Activated B cell treated with CpG ODN at 0.5 μM for 24 hours (primary cell): ENCODE measurements around the gene NCOA6. TPM values are rescaled to one million over a fixed set of nuclear protein-coding genes. Genes with fewer than 3 reads are reported as not detected.

Experiments used
- ATAC-seq: fragments of 200-7000 bp; cut with Tn5 transposase; one replicate; pipeline ENCODE4 v1.10.0; 2021; ENCODE audit warnings: low read depth, mild to moderate bottlenecking, moderate library complexity
- CTCF ChIA-PET: fragments of 350-600 bp; sonication (Branson Sonifier 250); formaldehyde crosslinking; loops from one replicate; lab custom pipeline; 2021; ENCODE audit warnings: antibody characterized with exemption; lab: Charles Lee
- POLR2A ChIA-PET: fragments of 350-600 bp; sonication (Branson Sonifier 250); formaldehyde crosslinking; loops from one replicate; lab custom pipeline; 2021; ENCODE audit warnings: antibody characterized with exemption; lab: Charles Lee
- DNase-seq: peaks from one replicate; pipeline ENCODE4 v3.0.0; 2022
- H3K27ac Mint-ChIP-seq: one replicate; pipeline ENCODE4 v1.8.0; 2020; ENCODE audit warnings: mixed read lengths
- H3K27me3 Mint-ChIP-seq: one replicate; pipeline ENCODE4 v1.8.0; 2021; ENCODE audit warnings: mixed read lengths
- H3K36me3 Mint-ChIP-seq: one replicate; pipeline ENCODE4 v1.8.0; 2021; ENCODE audit warnings: low read depth, mixed read lengths
- H3K4me1 Mint-ChIP-seq: one replicate; pipeline ENCODE4 v1.8.0; 2021; ENCODE audit warnings: mixed read lengths
- H3K4me3 Mint-ChIP-seq: one replicate; pipeline ENCODE4 v1.8.0; 2020; ENCODE audit warnings: mild to moderate bottlenecking, mixed read lengths
- H3K9me3 Mint-ChIP-seq: one replicate; pipeline ENCODE4 v1.8.0; 2020; ENCODE audit warnings: mixed read lengths
- intact Hi-C: fragments of 100-400 bp; cut with micrococcal nuclease; formaldehyde crosslinking; loops from one replicate; pipeline ENCODE4 v1.15.1; 2024
- total RNA-seq: library from RNA; stranded (reverse); gene quantifications from 2 replicates; pipeline ENCODE4 v1.2.3, GENCODE V29; 2022
- TF ChIP-seq, protein P1 (sequence below): fragments of 200-600 bp; IDR thresholded peaks from one replicate; pipeline ENCODE4 v1.8.0; 2022; ENCODE audit warnings: antibody characterized with exemption, mild to moderate bottlenecking

Gene NCOA6
- total RNA-seq: 23.7 and 24.0 TPM in 2 replicates

DNA sequence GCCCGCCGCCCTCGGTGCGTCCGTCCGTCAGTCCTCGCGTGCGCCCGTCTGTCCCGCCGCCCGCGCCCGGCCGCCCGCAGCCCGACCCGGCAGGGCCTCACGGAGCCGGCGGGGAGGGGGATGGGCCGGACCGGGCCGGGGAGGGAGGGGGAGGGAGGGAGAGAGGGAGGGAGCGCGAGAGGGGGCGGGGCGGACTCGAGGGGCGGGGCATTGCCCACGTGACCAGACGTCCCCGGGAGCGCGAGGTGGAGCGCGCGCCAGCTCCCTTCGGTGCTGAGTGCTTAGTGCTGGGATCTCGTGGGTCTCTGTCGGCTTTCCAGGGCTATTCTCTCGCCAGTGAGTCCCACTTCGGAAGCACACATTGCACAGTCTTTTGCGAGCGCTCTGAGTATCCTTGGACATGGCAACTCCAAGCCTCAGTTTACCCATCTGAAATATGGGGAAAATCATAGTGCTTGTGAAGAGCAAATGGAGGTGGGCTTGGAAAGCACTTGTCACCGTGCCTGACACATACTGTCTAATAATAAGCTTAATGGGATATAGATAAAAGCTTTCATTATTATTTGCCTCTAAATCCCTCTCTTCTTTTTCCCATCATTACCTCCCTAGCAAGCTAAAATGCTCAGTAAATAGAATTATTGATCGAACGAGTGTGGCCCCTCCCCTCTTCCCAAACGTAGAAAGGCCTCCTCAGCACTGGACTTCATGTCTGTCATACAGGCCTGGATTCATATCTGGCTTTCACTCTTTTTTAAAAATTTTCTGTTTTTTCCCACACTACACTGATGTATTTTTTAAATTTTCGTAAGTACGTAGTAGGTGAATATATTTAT is at the start of gene NCOA6:
NCOA6 (minus strand) TSS at position 122 of the 833 bp plus-strand sequence. CDS start 43,296 bp downstream, outside the sequence.
- TF ChIP-seq, protein P1, sequence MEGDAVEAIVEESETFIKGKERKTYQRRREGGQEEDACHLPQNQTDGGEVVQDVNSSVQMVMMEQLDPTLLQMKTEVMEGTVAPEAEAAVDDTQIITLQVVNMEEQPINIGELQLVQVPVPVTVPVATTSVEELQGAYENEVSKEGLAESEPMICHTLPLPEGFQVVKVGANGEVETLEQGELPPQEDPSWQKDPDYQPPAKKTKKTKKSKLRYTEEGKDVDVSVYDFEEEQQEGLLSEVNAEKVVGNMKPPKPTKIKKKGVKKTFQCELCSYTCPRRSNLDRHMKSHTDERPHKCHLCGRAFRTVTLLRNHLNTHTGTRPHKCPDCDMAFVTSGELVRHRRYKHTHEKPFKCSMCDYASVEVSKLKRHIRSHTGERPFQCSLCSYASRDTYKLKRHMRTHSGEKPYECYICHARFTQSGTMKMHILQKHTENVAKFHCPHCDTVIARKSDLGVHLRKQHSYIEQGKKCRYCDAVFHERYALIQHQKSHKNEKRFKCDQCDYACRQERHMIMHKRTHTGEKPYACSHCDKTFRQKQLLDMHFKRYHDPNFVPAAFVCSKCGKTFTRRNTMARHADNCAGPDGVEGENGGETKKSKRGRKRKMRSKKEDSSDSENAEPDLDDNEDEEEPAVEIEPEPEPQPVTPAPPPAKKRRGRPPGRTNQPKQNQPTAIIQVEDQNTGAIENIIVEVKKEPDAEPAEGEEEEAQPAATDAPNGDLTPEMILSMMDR: no peak
- intact Hi-C loops: loop anchor here (1.0 to 10.0 kb wide), 6 partner anchors 51 to 1129 kb away; partner anchors contain the start of genes ACSS2, AHCY, ITCH and SCAND1
- peaks cover 41% of the 10 kb centered on the region for H3K4me1 Mint-ChIP-seq
- peaks cover 15% of the 10 kb centered on the region for H3K36me3 Mint-ChIP-seq
- peak within 1 kb of the TSS; percentile 97 for H3K4me3 Mint-ChIP-seq
- POLR2A ChIA-PET: interaction anchor here (0.6 kb wide), 3 partner anchors 127 to 428 kb away, joined by 3 to 8 read pairs (median 5); no protein-coding TSS in a partner anchor
- CTCF ChIA-PET: interaction anchor here (1.1 to 1.8 kb wide), 2 partner anchors 9 to 51 kb away, joined by 3 to 6 read pairs; partner anchors contain the start of gene ACSS2
- ATAC-seq (peak; percentile 74), DNase-seq (peak; percentile 78)
- peak within 1 kb of the TSS; percentile 90 for H3K27ac Mint-ChIP-seq
- H3K9me3 Mint-ChIP-seq: no peaks in the 10 kb centered on the region
- H3K27me3 Mint-ChIP-seq: no peaks in the 10 kb centered on the region

- no peak overlapping the region for H3K27ac Mint-ChIP-seq
- ChIA-PET CTCF (interaction anchor here (1.0 to 1.7 kb wide), 4 partner anchors 36 to 335 kb away, joined by 3 to 8 read pairs (median 4); partner anchors contain the start of genes GSS and MYH7B), POLR2A (no interaction called here)
- peak overlapping the region; percentile 78 for H3K4me3 Mint-ChIP-seq
- TF ChIP-seq, protein P1: no peak
- no peak for ATAC-seq
- no peak for DNase-seq
- H3K27me3 Mint-ChIP-seq: no peaks in the 10 kb centered on the region
- intact Hi-C loops: loop anchor here (1.0 to 10.0 kb wide), 3 partner anchors 222 to 1081 kb away; partner anchors contain the start of gene SCAND1
- no peaks in the 10 kb centered on the region for H3K36me3 Mint-ChIP-seq
- H3K9me3 Mint-ChIP-seq: no peaks in the 10 kb centered on the region
- H3K4me1 Mint-ChIP-seq: peaks cover 53% of the 10 kb centered on the region
These were observed 48.7 kb upstream of the NCOA6 start for GRCh38 chr20:34874094-34874654.

GRCh38 chr20:34873583-34874093 is 48.2 kb upstream of the NCOA6 start:
- H3K27me3 Mint-ChIP-seq: no peaks in the 10 kb centered on the region
- TF ChIP-seq, protein P1: no peak

DNA sequence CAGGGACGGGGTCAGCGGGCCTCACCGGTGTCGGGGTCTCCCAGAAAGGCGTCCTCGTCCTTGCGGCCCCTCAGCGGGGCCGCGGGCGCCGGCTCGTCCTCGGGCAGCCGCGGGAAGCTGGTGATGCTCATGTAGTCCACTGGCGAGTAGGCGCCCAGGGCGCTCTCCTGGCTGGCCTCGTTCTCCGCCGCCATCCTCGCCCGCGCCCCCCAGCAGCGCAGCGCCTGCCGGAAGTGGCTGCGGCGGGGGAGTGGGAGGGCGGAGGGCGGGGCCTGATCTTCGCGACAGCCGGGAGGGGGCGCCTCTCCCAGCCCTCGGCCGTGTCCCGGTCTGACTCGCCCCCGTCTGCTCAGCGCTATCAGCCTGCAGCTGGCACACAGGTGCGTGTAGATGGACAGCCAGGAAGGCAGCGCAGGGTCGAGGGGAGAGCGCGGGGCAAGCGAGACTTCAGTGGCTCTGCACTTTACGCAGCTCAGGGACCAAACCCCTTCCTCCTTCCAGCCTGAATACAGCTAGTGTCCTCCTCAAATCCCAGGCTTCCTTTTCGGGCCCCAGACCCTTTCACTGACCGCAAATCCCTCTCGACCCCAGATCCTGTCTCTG is 47.3 kb upstream of the NCOA6 start, which contains the start of gene GGT7:
GGT7 (minus strand) TSS at position 235 of the 603 bp plus-strand sequence; CDS start at position 194, 41 bp downstream.
- TF ChIP-seq, protein P1: no peak
- Mint-ChIP-seq H3K36me3 (no peaks in the 10 kb centered on the region), H3K4me1 (peaks cover 53% of the 10 kb centered on the region), H3K27ac (peak within 1 kb of the TSS; percentile 77), H3K4me3 (peak within 1 kb of the TSS; percentile 84), H3K27me3 (no peaks in the 10 kb centered on the region), H3K9me3 (no peaks in the 10 kb centered on the region)
- intact Hi-C loops: loop anchor here (1.0 to 10.0 kb wide), 3 partner anchors 84 to 1082 kb away; partner anchors contain the start of genes SCAND1 and TRPC4AP
- peak; percentile 60 for ATAC-seq
- POLR2A ChIA-PET: interaction anchor here (1.1 to 1.3 kb wide), 2 partner anchors 83 to 220 kb away, joined by 3 read pairs; partner anchors contain the start of genes MYH7B and TRPC4AP
- DNase-seq: peak; percentile 84
- CTCF ChIA-PET: interaction anchor here (0.6 to 1.3 kb wide), 5 partner anchors 34 to 212 kb away, joined by 3 to 6 read pairs (median 3); partner anchors contain the start of genes GSS and MYH7B

More at GRCh38 chr20:34873583-34874093, 48.2 kb upstream of the NCOA6 start:
- H3K9me3 Mint-ChIP-seq: no peaks in the 10 kb centered on the region
- peak overlapping the region; percentile 78 for H3K4me3 Mint-ChIP-seq
- intact Hi-C loops: loop anchor here (1.0 to 10.0 kb wide), 3 partner anchors 223 to 1081 kb away; partner anchors contain the start of gene SCAND1
- CTCF ChIA-PET: interaction anchor here (0.6 to 1.7 kb wide), 6 partner anchors 35 to 336 kb away, joined by 3 to 8 read pairs (median 4); partner anchors contain the start of genes GSS and MYH7B
- peak overlapping the region; percentile 13 for H3K27ac Mint-ChIP-seq
- H3K36me3 Mint-ChIP-seq: no peaks in the 10 kb centered on the region
- ATAC-seq: no peak
- peaks cover 53% of the 10 kb centered on the region for H3K4me1 Mint-ChIP-seq
- POLR2A ChIA-PET: interaction anchor here (1.1 kb wide), 1 partner anchor 219 kb away, joined by 3 read pairs; the partner anchor contains the start of gene TRPC4AP
- no peak for DNase-seq
